ENCODE results near the gene DNAJB6.

GRCh38 chr7:157412021-157412443 lies 75.2 kb downstream of the DNAJB6 start:
- TF ChIP-seq MAX (IDR thresholded peaks at IDR 0.05) = no peak
- TF ChIP-seq EP300 (IDR thresholded peaks at IDR 0.05; ENCODE audit: borderline replicate concordance) = no peak
- no peak for TF ChIP-seq FOXM1 (IDR thresholded peaks at IDR 0.05; ENCODE audit: borderline replicate concordance, low read depth)
- no peak for TF ChIP-seq CREB1 (IDR thresholded peaks at IDR 0.05; ENCODE audit: low read depth)
- TF ChIP-seq TAF1 (IDR thresholded peaks at IDR 0.05; ENCODE audit: low read depth) = no peak
- TF ChIP-seq EGR1 (IDR thresholded peaks at IDR 0.05) = no peak
- TF ChIP-seq, protein P1, sequence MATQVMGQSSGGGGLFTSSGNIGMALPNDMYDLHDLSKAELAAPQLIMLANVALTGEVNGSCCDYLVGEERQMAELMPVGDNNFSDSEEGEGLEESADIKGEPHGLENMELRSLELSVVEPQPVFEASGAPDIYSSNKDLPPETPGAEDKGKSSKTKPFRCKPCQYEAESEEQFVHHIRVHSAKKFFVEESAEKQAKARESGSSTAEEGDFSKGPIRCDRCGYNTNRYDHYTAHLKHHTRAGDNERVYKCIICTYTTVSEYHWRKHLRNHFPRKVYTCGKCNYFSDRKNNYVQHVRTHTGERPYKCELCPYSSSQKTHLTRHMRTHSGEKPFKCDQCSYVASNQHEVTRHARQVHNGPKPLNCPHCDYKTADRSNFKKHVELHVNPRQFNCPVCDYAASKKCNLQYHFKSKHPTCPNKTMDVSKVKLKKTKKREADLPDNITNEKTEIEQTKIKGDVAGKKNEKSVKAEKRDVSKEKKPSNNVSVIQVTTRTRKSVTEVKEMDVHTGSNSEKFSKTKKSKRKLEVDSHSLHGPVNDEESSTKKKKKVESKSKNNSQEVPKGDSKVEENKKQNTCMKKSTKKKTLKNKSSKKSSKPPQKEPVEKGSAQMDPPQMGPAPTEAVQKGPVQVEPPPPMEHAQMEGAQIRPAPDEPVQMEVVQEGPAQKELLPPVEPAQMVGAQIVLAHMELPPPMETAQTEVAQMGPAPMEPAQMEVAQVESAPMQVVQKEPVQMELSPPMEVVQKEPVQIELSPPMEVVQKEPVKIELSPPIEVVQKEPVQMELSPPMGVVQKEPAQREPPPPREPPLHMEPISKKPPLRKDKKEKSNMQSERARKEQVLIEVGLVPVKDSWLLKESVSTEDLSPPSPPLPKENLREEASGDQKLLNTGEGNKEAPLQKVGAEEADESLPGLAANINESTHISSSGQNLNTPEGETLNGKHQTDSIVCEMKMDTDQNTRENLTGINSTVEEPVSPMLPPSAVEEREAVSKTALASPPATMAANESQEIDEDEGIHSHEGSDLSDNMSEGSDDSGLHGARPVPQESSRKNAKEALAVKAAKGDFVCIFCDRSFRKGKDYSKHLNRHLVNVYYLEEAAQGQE (IDR thresholded peaks at IDR 0.05; ENCODE audit: low read depth) = no peak
- no peak for TF ChIP-seq RAD21 (IDR thresholded peaks at IDR 0.05; ENCODE audit: low read depth)
- TF ChIP-seq CEBPB (IDR thresholded peaks at IDR 0.05) = no peak
- TF ChIP-seq, protein P2, sequence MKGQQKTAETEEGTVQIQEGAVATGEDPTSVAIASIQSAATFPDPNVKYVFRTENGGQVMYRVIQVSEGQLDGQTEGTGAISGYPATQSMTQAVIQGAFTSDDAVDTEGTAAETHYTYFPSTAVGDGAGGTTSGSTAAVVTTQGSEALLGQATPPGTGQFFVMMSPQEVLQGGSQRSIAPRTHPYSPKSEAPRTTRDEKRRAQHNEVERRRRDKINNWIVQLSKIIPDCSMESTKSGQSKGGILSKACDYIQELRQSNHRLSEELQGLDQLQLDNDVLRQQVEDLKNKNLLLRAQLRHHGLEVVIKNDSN (IDR thresholded peaks at IDR 0.05) = no peak
